Putamen (tissue), 1 donor: ENCODE measurements around the gene DNM2.

Experiments used
- DNase-seq: peaks from one replicate; pipeline ENCODE4 v3.0.0-alpha.2; 2016; ENCODE audit warnings: low spot score

Gene DNM2

GRCh38 chr19:10690341-10690781 lies 27.5 kb upstream of the DNM2 start:
- no peak for DNase-seq

DNA sequence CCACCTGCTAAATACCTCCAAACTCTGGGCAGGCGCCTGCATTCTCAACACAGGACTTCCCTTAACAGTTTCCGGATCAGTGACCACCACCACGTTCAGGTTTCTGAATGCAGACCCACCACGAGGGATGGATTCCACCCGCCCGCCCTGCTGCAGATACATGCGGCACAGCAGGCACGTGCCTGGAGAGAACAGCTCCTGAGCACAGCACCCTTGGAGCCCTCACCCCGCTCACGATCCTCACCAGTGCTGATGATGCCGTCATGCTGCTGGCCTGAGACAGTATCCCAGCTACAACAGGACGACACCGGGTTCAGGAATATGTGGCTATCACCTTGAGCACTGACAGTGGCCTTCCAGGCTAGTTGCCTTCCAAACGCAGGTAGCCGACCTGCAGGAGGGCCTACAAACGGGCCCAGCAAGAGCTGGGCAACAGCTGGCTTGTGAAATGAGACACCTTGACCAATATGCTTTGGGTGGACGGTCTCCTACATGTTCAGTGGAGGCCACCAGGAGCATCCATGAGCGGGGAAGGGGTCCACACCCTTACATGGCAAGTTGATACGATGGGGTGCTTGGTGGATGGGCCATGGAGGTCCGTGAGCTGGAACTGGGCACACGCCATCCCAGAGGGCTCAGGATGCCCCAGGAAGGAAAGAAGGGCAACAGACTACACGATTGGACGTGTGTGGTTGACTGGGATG lies 26.5 kb upstream of the DNM2 start:
- DNase-seq: no peak

DNA sequence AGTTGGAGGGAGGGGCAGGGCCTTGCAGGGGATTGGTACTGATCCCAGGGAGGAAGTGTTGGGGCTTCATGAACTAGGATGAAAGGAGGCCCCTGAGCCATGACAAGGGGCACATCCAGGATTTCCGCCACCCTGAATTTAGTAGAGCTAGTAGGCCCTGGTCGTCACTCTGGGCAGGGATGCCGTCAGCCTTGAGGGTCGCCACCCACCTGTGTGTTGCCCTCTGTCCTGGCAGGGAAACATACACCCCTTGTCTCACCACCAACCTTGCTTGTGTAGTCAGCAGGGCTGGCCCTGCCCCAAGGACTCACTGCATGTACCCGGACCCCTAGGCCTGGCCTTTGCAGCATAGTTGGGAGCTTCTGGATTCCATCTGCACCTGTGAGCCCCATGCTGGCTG lies 26.0 kb upstream of the DNM2 start:
- no peak for DNase-seq

DNA sequence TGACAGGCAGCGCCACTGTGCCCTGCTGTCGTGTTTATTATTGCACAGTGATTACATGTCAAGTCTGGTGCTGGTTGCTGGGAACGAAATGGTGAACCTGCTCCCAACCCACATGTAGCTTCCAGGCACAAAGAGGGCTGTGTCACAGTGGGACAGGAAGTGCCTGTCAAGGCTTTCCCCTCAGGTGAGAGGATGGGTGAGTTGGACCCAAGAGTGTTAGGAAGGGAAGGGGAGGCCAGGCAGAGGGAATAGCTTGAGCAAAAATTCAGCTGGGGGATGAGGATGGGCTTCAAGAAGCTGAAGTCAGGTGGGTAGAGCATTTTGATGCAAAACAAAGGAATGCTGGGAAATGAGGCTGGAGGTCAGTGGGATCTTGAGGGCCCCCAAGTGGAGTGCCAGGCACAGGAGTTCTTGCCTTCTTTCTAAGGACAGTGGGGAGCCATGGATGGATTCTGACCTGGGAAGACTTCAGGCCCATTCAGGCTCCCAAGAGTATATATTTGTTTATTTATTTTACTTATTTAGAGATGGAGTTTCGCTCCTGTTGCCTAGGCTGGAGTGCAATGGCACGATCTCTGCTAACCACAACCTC lies 25.1 kb upstream of the DNM2 start:
- DNase-seq: no peak

DNA sequence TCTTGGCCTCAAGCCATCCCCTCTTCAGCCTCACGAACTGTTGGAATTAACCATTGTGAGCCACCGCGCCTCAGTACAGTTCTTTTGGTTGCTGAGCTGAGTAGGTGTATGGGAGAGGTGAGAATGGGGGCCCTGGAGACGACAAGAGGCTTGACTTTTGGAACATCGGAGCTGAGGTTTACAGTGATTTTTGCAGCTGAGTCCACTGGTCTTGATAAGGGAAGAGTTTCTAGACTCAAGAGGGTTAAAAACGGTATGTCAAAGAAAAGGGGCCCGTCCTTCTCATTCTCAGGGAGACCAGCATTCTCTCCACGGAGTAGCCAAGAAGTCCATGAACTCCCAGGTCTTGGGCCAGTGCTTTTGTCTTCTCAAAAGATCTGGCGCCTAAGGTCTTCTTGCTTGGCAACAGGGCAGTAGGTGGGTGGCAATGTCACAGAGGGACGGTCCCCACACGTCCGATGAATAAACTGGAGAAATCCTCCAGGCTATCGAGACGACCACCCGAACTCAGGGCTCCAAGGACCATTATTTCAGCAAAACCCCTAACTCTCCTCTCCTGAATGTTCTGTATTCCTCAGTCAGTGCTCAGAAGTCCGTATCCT lies 23.1 kb upstream of the DNM2 start:
- no peak for DNase-seq

GRCh38 chr19:10695401-10696398 lies 22.2 kb upstream of the DNM2 start:
- peak; percentile 89 for DNase-seq

GRCh38 chr19:10699650-10700335 lies 18.1 kb upstream of the DNM2 start:
- DNase-seq: no peak

DNA sequence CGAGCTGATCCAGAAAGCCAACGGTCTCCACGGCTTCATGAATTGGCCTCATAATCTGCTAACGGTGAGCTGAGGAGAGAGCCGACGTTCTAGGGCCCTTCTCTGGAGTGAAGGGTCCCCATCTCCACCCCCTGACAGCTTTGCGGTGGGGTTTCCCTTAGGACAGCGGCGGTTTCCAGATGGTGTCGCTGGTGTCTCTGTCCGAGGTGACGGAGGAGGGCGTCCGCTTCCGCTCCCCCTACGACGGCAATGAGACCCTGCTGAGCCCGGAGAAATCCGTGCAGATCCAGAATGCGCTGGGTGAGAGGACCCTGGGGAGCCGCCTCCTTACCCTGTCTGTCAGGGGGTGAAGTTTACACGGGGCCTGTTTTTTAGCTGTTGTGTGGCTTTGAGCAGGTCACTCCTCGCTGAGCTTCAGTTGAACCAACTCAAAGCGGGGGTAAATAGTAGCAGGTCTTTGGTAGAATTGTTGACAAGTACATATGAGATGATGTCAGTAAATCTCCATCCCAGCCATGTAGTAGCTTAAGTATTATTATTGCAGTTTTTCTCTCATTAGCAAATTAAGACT lies 15.8 kb upstream of the DNM2 start:
- DNase-seq: no peak

GRCh38 chr19:10706990-10707389 lies 10.9 kb upstream of the DNM2 start:
- DNase-seq: no peak

GRCh38 chr19:10707440-10707839 lies 10.4 kb upstream of the DNM2 start:
- no peak for DNase-seq

DNA sequence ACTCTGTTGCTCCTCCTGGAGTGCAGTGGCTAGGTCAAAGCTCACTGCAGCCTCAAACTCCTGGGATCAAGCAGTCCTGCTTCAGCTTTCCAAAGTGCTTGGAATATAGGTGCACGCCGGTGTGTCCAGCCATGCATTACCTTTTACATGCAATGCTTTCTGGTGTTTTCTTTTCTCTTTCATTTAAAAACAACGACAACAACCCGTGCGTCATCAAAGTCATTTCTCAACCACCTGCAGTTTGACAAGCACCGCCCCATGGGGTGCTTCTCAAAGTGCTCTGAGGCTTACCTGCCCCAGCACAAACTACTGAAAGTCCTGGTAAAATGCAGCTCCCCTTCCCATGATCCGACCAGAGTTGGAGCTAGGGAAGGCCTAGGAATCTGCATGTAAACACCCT lies 9.6 kb upstream of the DNM2 start:
- no peak for DNase-seq

GRCh38 chr19:10712045-10712444 lies 5.8 kb upstream of the DNM2 start:
- no peak for DNase-seq

DNA sequence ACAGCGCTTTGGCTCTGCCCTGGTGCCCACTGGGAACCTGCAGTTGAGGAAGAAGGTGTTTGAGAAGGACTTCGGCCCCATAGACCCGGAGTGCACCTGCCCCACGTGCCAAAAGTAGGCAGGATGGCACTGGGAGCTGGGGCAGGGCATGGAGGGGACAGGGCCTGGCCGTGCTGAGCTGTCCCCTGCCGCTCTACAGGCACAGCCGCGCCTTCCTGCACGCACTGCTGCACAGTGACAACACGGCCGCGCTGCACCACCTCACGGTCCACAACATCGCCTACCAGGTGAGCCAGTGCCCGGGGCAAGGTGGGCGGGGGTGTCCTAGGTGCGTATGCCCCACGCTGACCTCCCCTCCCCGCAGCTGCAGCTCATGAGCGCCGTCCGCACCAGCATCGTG lies 5.1 kb upstream of the DNM2 start:
- DNase-seq: no peak

- no peak for DNase-seq
Observed at GRCh38 chr19:10713317-10713716, 4.6 kb upstream of the DNM2 start.

DNA sequence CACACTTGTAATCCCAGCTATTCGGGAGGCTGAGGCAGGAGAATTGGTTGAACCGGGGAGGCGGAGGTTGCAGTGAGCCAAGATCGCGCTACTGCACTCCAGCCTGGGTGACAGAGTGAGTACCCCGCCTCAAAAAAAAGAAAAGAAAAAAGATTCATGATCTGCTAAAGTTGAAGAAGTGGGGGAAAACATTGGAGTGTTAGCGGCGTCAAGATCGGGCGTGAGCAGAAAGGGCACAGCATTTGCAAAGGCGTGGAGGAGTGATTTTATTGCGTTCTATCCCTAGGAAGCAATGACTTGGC lies 874 bp upstream of the DNM2 start:
- DNase-seq: no peak

DNA sequence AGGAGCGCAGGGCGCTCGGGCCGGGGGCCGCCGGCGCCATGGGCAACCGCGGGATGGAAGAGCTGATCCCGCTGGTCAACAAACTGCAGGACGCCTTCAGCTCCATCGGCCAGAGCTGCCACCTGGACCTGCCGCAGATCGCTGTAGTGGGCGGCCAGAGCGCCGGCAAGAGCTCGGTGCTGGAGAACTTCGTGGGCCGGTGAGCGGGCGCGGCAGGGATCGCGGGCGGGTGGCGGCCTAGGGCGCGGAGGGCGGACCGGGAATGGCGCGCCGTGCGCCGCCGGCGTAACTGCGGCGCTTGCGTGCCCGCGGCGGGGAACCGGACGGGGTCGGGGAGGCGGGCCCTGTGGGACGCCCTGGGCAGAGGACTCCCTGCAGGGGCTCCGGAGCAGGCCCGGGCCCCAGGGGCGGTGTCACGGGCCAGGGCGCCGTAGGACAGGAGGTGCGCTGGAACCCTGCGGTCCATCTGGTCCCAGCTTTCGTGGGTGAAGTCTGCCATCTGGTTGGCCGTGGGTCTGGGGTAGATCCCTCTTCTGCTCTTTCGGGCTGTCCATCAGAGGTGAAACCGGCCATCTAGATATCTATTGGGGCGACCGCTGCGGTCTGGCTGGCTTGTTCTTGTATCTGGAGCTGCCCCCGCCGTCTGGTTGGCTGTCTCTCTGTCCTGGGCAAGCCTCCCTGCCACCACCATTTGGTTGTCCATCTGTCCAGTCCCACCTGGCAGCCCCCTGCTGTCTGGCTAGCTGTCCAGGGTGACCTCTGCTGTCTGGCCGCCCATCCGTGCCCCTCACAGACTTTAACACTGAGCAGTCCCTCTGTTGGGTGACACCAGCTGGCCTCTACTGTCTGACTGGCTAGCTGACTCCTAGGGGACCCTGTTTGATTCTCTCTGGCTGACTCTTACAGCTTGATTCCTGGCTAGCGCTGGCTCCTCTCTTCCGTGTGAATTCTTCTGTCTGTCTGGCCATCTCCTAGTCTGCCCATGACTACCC lies 622 bp downstream of the DNM2 start:
- no peak for DNase-seq

DNA sequence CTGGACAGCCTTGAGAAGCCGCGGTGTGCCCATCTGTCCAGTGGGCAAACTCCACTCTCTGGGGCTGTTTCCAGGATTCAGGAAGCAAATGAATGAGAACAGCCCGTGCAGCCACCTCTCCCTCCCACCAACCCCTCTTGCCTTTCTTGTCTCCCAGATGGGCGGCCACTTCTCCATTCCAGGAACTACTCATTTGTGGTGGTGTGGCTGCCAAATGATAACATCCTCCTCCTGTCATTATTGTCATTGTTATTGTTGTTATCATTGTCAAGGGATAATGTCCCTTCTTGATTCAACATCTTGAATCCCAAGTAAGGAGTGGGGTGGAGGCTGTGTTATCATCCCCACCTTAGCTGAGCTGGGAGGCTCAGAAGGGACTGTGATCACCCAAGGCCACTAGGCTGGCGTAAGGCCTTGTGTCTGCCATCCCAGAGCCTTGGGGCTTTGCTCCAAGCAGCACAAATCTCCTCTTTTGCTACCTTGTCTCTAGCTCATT lies 1.6 kb downstream of the DNM2 start:
- DNase-seq: no peak

GRCh38 chr19:10720607-10721125 lies 2.8 kb downstream of the DNM2 start:
- DNase-seq: no peak

DNA sequence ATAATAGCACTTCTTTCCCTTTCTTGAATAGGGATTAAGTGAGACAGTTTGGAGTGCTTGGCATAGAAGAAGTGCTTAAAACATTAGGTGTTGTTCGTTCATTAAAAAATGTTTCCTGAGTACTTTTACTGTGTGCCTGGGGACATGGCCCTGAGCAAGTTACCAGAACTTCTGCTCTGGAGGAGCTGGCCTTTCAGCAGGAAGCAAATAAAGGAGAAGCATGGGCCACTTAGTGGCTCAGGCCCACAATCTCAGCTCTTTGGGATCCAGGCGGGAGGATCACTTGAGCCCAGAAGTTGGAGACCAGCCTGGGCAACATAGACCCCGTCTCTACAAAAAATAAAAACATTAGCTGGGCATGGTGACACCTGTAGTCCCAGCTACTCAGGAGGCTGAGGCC lies 5.7 kb downstream of the DNM2 start:
- no peak for DNase-seq

DNA sequence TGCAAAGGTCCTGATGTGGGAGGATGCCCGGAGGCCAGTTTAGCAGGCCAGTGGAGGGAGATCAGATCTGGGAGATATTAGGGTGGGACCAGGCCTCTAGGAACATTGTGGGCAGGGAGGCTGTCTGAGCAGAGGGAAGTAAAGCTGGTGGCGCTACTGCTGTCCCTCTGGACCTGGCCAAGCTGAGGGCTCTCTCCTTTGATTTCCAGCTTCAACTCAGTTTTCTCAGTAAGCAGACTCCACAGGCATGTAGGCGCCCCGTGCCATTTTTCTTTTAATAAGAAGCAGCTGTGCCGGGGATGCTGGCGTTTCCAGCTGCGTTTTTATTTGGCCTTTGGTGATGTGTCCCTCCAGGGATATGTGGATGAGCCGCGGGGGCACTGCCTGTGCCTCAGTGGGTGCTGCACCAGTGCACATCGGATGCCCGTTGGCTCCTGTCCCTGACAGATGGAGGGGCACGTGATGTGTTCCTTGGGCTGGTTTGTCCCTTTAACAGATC lies 6.7 kb downstream of the DNM2 start:
- no peak for DNase-seq
